ENCODE results near the gene MRGPRF.

Gene MRGPRF, protein sequence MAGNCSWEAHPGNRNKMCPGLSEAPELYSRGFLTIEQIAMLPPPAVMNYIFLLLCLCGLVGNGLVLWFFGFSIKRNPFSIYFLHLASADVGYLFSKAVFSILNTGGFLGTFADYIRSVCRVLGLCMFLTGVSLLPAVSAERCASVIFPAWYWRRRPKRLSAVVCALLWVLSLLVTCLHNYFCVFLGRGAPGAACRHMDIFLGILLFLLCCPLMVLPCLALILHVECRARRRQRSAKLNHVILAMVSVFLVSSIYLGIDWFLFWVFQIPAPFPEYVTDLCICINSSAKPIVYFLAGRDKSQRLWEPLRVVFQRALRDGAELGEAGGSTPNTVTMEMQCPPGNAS

DNA sequence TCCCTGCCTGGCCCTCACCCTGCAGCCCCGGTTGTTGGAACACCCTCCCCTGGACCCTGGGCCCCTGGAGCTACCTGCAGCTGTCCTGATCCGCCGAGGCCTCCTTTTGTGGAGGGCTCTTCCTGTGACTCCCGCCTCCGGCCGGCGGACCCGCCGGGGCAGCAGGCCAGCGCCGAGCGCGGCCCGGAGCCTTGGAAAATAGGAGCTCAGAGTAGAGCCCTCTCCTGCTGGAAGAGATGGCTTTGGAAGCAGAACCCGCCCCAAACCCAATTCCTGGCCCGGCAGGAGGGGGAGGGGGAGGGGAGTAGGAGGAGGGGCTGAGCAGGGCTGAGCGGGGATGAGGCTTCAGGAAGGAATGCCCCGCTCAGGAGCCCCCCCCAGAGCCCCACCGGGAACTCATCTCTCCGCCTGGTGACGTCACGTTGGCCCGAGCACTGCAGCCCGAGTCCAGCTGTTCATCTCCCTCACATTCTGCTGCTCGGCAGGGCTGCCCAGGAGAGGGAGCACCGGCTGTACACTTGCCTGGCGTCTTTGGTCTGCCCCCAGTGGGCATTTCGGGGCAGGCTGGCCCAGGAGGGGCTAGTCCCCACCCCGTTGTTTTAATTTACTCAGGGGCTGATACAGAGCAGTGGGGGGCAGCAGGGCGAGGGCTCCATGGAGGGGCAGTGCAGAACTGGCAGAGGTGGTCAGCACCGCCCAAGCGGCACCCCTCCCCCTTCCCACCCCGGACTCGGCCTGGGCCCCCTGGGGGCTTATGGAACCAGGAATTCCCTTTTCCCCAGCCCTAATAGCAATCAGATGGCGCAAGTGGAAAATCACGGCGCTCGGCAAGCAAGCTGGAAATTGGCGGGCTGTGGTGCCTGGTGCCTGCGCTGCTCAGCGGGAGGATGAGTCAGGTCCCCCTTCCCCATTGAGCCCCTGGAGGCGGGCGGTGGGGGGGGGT is at the start of gene MRGPRF:
MRGPRF (minus strand) TSS at position 238 of the 943 bp plus-strand sequence. CDS start 3,345 bp downstream, outside the sequence.
- no peak for DNase-seq

DNA sequence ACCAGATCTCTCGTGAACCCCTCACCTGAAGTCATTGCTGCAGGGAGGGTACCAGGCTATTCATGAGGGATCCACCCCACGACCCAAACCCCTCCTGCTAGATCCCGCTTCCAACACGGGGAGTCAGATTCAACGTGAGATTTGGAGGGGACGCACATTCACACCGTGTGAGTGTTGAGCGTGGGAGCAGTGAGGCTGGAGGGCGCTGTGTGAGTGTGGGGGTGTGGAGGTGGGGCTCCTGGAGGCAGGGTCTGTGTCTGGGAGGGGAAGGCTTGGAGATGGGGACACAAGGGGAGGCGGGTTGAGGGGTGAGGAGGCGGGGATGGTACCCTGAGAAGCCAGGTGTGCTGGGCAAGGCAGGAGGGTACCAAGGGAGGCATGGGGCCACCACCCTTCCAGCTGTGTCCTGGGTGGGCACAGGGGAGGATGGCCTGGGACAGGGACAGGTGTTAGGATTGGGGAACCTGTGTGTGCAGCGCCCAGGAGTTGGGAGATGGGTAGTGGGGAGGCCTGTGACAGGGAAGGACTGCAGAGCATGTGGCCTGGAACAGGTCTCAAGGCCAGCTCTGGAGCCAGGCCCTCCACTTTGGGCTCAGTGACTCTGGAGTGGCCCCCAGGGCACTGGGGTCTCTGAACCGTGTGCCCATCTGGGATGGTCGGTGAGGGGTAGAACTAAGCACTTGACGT is 49.3 kb upstream of the MRGPRF start:
- DNase-seq: no peak

DNA sequence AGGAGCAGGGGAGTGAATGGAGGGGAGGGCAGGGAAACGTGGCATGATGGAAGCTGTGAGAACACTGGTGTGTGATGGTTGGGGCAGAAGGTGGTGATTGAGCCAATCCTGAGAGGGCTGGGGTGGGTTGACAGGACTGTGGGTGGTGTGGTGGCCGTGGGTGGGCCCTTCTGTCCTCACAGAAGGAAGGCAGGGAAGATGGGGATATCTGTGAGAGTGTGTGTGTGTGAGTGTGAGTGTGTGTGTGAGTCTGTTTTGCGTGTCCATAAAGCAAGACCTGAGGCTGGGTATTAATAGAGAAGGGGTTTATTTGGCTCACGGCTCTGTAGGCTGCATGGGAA is 48.6 kb upstream of the MRGPRF start:
- DNase-seq: no peak

DNA sequence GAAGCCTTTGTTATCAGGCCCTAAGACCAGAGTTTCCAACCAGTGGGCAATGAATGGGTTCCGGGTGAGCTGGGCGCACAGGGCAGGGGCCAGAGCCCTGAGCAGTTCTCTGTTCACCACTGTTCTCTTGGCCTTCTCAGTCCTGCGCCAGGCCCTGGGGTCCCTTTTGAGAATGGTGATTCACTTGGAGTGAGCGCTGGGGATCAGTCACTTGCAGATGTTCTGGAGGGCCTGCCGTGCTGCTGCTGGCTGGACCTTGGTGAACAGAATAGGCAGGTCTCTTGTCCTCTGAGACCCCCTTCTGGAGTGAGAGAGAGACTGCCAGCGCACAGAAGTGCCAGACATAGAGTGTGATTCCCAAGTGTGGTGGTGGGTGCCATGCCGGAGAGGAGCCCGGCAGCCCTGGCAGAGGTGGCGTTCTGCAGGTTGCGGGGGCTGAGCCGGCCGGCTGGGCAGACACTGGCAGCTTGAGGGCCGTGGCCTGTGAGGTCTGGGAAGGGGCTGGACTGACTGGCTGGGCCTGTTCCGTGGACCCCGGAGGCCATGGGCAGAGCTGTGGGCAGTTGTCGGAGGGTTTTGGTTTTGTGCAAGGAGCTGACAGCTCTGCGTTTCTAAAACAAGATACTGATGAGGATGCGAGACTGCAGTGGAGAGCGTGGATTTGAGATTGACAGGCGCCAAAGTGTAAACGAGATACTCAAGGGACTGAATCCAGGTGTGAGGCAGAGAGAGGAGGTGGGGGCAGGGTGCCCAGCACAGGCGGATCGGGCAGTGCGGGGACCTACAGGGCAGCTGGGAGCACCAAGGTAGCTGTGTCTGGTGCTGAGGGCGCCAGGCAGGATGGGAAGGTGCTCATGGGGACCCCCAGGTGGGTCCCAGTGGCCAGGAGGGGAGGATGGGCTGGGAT is 48.0 kb upstream of the MRGPRF start:
- no peak for DNase-seq

DNA sequence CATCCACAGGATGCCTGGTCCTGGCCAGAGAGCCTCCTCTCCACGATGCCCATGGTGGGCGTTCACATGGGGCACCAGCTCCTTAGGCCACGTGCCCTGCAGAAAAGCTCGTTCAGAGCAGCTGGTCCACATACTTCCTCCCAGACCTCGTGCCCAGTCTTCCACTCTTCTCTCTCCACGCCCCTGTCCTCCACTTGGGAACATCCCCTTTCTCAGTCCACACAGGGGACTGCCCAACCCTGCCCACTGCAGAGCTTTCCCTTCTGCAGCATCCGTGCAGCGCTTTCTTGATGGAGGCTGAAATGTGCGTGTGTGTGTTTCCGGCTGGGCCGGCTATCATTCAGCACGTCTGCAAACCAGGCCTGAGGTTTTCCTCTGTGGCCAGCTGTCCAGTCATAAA is 46.9 kb upstream of the MRGPRF start:
- no peak for DNase-seq

DNA sequence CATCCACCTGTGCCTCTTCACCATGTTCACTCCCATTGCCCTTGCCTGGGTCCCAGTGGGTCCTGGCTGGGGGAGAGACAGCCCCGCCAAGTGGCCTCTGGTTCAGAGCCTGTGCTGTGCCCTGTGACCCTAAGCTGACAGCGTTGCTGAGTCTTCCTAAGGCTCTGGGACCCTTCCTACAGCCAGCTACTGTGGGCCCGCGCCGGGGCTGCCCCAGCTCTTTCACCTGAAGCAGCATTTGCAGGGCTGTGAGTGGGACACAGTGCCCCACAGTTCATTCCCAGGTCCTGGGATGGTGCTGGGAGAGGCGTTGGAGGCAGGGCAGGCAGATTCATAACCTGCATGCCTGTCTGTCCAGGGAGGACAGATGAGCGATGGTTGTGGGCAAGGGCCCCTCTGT is 46.4 kb upstream of the MRGPRF start:
- no peak for DNase-seq

DNA sequence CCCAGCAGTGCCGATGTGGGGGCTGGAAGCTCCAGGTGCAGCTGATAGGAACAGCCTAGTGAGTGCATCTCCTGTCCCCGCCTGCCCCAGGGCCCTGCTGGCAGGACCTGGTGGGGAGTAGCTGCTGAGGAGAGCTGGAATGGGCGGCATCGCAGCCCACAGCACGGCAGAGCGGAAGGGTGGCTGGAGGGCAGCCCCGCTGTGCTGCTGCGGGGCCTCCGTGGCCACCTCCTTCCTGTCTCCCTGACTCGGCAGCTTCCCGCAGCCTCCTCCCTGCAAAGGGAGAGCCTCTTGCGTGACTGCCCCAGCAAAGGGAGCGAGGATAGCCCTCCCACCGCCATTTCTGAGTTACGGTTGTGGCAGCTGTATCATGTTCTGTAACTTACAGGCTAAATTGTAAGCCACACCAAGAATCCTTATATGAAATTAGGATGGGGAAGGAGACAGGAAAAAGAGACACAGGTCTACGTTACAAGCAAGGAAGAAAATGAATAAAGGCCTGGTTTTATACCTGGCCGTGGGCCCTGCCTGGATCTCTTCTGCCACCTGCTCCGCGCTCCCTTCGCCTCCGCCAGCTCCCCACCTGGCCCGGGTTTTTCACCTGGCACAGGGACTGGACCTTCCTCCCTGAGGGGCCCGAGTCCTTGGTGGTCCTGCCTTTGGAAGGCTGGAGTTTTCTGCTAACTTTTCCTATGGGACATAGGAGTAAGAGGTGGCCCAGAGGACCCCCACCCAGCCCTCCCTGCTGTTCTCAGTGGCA is 45.6 kb upstream of the MRGPRF start:
- no peak for DNase-seq

DNA sequence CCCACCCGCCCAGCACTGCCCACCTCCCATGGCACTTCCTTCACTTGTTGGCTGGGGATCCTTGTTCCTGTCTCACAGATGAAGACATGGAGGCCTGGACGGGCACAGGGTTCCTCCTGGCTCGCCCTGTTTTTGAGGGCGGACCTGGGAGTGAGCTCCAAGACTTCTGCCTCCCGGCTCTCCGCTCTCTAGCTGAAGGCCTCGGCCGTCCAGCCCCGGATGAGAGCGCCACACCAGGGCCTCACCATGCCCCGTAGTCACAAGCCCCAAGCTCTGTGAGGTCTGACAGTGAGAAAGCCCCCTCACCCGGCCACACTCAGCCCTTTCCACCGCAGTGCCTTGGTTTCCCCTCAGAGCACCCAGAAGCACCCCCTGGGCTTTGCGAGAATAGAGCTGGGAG is 44.8 kb upstream of the MRGPRF start:
- no peak for DNase-seq

DNA sequence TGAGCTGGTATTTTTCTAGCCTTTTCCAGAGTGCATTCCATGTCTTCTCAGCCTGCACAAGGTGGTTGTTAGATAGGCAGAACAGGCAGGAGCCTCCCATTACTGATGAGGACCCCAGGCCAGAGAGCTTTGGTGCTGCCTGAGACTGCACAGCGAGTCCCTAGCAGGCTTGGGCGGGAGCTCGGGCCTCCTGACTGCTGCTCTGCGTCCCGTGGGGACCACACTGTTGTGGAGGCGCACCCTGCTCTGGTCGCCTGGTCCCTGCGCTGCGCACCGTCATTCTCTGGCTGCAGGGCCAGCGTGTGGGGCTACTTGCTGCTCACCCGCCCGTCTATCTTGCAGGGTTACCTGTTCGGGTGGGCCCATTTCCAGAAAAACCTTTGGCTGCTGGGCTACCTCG is 44.2 kb upstream of the MRGPRF start:
- no peak for DNase-seq

DNA sequence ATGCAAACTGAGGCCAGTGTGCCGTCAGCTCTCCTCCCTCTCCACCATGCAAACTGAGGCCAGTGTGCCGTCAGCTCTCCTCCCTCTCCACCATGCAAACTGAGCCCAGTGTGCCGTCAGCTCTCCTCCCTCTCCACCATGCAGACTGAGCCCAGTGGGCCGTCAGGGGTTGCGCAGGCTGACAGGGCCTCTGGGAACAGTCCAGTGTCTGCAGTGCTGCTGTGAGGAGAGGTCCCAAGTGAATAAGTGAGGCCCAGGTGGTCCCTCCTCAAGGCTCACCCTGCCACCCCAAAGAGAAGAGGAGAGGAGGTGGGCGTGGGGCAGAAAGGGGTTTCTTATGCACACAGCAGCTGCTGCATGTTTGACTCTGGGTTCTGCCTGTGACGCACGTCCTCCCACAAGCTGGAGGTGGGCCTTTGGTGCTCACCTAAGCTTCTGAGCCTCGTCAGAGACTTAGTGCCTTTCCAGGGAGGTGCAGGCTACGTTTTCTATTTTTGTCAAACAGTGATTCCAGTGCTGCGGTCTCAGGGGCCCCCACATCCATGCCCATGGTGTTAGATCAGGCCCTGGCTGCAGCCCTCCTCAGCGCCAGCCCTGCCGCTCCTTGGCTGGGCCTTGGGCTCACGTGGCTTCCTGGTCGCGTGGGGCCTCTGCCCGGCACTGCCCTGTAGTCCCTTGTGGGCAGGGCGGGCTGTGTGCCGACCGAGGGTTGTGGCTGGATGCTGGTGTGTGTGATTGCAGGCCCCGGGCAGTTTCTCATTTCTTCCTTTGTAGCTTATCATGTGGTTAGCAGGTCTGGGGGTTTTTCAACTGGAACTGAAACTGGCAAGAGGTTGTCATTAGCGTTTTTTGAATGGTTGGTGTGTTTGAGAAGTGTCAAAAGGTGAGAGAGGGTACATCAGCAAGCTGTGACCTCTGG is 42.8 kb upstream of the MRGPRF start:
- DNase-seq: no peak

DNA sequence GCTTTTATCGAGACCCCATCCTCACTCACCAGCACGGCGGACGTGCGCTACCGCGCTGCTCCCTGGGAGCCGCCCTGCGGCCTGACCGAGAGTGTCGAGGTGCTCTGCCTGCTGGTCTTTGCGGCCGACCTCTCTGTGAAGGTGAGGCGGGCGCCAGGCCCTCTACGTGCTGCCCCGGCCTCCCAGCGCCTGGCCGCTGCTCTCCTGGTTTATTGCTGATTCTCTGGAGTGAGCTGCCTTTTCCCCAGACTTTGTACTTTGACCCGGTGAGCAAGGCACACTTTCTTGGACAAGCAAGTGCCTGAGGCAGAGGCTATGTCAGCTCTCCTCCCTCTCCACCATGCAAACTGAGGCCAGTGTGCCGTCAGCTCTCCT is 42.2 kb upstream of the MRGPRF start:
- DNase-seq: no peak

DNA sequence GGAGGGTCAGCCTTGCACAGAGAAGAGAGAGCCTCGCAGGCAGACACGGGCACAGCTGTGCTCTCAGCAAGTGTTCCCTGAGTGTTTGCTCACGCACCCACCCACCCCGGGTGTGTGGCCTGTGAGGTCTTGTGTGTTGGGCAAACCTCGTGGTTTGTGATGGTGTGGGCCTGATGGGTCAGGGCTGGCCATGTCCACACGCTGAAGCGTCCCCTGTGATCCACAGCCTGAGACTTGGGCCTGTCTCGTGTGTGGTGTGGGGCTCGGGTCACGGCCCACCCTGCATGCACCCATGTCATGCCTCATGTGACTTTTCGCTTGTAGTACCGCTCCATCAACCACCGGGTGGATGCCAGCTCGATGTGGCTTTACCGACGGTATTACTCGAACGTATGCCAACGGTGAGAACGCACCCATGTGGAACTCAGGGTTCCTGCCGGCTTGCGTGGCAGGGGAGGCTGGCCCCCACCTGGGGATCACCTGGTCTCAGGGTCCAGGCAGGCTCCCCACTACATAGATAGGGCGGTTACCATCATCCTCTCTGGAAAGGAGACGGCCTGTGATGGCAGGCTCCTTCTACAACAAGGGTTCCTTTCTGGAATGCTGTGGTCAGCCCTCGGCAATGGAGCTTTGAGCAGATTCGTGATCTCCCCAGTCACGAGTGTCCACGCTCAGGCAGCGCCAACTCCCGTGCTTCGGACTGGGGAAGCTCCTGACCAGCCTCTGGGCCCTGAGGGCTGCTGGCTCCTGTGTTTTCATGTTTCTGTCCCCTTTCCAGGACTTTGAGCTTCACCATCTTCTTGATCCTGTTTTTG is 41.6 kb upstream of the MRGPRF start:
- no peak for DNase-seq

DNA sequence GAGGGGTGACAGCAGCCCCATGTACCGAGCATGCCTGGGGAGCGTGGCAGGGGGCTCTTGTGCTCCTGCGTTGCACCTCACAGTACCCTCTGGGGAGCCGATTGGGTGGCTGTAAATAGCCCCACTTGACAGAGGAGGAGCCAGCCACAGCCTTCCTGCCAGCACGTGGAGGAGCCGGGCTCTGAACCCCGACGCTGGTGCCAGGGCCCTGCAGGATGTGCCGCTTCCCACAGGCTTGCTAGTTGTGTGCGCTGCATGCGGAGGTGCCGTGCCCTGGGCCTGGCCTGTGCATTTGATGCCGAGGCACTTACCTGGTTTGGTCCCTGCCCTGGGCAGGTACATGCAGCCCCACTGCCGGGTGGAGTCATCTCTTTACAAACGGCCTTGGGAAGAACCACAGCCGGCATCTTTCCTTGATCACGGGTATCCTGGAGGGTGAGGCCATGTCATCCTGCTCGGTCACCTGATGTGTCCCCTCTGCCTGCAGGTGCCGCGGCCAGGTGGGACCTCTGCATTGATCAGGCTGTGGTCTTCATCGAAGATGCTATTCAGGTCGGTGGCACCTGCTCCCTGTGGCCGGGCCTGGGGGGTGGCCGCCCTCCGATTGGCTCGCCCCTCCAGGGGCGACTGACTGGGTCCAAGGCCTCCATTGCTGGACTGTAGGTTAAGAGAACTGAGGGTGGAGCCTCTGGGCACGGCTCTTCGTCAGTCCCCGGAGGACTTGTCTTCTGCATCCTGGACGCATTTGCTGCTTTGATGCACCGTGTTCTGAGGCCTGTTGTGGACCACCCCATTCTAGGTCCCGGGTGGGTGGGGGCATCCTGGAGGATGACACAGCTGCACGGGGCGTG is 40.7 kb upstream of the MRGPRF start:
- no peak for DNase-seq

DNA sequence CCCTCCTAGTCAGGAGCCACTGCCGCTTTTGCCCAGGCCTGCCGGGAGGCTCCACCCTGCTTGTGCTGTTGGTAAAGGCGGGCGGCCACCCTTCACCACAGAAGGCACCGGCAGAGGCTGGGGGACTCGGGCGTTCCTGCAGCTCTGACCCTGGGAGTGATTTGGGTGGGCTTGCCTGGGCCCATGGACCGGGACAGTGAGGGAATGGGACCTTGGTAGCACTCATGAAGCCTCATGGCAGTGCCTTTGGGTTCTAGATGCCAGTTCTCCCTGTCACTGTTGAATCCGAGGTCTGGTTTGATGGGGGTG is 40.1 kb upstream of the MRGPRF start:
- DNase-seq: no peak

DNA sequence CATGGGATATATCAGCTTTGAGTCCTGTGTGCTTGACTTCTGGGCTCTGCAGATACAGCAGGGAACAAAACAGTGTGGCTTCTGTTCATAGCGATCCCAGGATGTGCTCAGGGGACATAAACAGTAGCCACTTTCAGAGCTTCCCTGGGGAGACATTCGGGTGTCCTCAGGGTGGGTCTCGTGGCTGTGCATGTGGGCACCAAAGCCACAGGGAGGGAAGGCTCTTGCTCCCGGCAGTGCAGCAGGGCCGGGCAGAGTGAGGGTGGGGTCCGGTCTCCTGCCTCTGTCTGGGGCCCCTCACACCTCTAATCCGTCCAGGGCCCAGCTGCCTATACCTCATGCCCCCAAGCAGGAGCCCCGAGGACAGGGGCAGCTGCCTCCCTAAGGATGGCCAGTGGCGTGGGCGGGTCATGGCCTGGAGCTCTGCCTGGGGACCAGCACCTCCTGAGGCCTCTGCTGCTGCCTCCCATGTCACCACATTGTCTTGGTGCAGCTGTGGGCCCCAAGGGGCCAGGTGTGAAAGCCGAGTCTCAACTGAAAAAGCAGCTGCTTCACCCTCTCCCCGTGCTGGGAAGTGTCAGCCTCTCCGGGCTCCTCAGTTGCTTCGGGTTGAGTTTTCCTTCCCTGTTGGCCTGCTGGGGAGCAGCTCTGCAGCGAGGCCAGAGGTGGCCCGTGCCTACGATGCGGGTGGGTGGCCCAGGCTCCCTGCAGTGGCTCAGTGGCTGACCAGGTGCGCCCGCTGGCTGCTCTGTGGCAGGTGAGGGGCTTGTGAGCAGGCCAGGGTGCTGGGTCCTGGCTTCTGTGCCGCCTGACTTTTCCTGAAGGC is 39.5 kb upstream of the MRGPRF start:
- DNase-seq: no peak

DNA sequence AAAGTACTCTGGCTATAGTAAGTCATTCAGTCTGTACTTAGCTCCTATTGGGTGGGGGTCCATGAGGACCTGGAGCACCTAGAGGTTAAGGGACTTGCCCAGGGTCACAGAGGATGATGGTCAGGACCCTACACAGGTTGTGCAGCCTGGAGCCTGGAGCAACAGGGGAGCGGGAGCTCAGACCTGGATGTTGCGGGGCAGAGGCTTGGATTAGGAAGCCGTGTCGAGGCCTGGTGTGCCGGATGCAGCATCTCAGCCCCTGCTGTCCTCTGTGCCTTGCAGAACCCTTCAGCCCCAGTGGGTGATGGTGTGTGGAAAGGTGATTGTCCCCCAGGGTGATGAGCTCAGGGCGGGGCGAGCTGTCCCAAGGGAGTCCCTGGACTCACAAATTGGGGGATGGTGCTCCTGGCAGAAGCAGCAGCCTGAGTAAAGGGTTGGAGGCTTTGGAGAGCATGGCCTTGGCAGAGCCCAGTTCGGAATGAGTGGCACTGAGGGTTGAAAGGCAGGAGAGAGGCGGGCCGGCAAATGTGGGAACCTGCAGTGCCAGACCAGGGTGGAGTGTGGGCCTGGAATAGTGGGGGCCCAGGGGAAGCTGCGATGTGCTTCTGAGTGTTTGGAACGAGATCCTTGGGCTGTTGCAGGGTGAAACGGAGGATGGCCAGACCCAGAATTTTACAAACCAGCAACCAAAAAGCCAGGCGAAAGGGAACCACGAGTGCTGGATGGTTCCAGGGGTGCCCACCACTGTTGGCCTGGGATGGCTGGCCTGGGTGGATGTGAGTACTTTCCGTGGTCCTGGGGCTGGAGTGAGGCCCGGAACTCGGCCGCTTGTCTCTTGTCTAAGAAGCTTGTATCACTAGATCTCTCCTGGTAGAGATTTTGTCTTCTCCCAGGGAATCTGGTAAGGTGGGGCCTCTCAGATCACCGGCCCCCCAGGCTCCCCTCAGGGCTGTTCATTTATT is 38.6 kb upstream of the MRGPRF start:
- DNase-seq: no peak

All from NCI-H1105 treated with DMSO at 0.1 percent for 48 hours (cell line).